BJ (cell line): ENCODE measurements around the gene DACT2. TPM values are rescaled to one million over a fixed set of nuclear protein-coding genes. Genes with fewer than 3 reads are reported as not detected.

ENCODE experiments used
- CTCF ChIA-PET: fragments of 350-600 bp; formaldehyde crosslinking; extraction: SDS; loops from one replicate; lab custom pipeline; 2021; ENCODE audit warnings: antibody characterized with exemption, inconsistent platforms; lab: Yijun Ruan, JAX
- POLR2A ChIA-PET: fragments of 300-600 bp; sonication (Branson Sonifier 250); formaldehyde crosslinking; extraction: SDS; loops from one replicate; lab custom pipeline; 2021; ENCODE audit warnings: antibody characterized with exemption; lab: Charles Lee
- DNase-seq: peaks from one replicate; pipeline ENCODE4 v3.0.0-alpha.2; 2011; ENCODE audit warnings: low read depth
- H3K27me3 ChIP-seq: 2 replicates; pipeline ENCODE4 v1.6.0; 2011; ENCODE audit warnings: low read length; ENCODE audit not compliant: control insufficient read depth, insufficient read depth
- H3K36me3 ChIP-seq: 2 replicates; pipeline ENCODE4 v1.5.1; 2011; ENCODE audit warnings: low read length; ENCODE audit not compliant: control insufficient read depth, insufficient read depth
- H3K4me3 ChIP-seq: 2 replicates; pipeline ENCODE4 v1.5.1; 2011; ENCODE audit warnings: low read depth, mild to moderate bottlenecking, control low read depth, low read length
- polyA plus RNA-seq: library from polyadenylated mRNA; depleted of rRNA; stranded (reverse); fragments of >200 nt; gene quantifications from 2 replicates; pipeline ENCODE4 v1.2.3, GENCODE V29; 2011
- TF ChIP-seq, protein P1 (sequence below): IDR thresholded peaks from 2 replicates; pipeline ENCODE4 v1.5.1; 2011; ENCODE audit warnings: low read depth, mild to moderate bottlenecking, control low read depth, inconsistent platforms, low read length, moderate library complexity; ENCODE audit not compliant: insufficient read depth

DACT2 gene
- polyA plus RNA-seq, 1 experiment = not detected

DNA sequence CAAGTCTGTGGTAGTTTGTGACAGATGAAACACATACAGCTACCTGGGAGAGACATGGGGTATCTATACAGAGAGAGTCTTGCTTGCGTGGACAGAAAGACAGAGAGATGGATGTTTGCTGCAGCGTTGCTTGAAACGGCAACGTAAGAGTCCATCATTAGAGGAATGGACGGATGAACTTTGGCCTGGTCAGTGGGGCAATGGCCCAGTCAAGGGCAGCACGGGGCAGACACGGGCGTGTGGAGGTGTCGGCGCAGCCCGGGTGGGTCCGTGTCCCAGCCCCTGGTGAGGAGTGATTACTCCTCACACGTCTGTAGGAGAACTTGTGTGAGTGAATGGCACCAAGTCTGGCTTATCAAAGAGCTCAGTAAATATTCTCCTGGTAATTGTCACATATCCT lies 21.9 kb downstream of the DACT2 start:
- CTCF ChIA-PET = no interaction called here
- Histone ChIP-seq H3K36me3 (no peaks in the 10 kb centered on the region), H3K4me3 (no peak overlapping the region), H3K27me3 (no peaks in the 10 kb centered on the region)
- POLR2A ChIA-PET = no interaction called here
- TF ChIP-seq, protein P1, sequence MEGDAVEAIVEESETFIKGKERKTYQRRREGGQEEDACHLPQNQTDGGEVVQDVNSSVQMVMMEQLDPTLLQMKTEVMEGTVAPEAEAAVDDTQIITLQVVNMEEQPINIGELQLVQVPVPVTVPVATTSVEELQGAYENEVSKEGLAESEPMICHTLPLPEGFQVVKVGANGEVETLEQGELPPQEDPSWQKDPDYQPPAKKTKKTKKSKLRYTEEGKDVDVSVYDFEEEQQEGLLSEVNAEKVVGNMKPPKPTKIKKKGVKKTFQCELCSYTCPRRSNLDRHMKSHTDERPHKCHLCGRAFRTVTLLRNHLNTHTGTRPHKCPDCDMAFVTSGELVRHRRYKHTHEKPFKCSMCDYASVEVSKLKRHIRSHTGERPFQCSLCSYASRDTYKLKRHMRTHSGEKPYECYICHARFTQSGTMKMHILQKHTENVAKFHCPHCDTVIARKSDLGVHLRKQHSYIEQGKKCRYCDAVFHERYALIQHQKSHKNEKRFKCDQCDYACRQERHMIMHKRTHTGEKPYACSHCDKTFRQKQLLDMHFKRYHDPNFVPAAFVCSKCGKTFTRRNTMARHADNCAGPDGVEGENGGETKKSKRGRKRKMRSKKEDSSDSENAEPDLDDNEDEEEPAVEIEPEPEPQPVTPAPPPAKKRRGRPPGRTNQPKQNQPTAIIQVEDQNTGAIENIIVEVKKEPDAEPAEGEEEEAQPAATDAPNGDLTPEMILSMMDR = no peak
- no peak for DNase-seq

DNA sequence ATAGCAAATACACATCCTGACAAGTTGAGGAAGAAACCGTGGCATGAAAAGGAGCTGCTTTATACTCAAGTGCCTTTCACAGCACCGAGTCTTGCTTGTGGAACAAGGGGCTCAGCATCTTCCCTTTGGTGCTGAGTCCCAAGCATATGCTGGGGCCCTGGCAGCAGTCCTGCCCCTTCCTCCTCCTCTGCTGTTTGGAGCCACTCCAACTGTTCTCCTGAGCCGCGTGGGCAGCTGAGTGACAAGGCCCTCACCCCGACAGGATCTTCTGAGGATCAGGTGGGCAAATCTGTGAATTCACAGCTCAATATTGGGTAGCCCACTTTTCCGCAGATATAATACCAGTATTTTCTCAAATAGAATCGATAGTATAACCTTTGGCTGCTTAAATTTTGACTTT lies 24.7 kb downstream of the DACT2 start:
- ChIA-PET CTCF (no interaction called here), POLR2A (no interaction called here)
- H3K36me3 ChIP-seq = no peaks in the 10 kb centered on the region
- H3K27me3 ChIP-seq = no peaks in the 10 kb centered on the region
- no peak for DNase-seq
- TF ChIP-seq, protein P1 = no peak
- no peak overlapping the region for H3K4me3 ChIP-seq

DNA sequence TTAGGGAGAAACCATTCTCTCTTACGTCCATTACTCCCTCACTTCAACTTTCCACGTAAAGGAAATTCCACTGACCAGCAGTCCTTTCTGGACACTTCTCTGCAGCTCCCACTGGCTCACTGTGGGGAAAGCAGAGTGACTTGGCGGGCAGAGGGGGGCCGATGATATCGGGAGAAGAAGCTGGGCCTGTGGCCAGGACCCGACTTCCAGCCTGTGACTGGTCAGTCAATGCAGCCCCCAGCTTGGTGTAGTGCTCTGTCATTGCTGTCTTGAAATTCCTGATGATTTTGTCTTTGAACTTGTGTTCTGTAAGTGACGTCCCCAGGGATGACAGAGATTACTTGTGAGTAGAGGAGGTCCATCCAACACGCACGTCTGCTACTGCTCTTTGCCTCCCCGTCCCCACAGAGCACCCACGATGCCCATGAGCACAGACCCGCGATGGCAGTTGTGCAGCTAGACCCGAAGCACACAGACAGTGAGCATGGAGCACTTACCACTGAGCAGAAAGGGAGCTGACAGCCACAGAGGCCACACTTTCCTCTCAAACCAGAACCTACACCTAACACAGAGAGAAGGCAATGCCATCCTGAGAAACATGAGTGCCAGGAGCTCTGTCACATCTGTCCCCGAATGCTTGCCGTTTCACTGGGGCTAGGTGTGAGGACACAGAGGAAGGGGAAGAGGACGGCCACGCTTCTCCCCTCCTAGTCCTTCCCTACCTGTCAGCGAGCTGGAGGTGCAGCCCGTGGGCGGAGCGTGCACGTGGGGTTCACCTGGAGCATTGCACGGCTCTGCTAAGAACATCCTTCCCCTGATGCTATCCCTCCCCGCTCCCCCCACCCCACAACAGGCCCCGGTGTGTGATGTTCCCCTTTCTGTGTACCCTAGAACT lies 25.7 kb downstream of the DACT2 start:
- DNase-seq = no peak
- ChIA-PET CTCF (no interaction called here), POLR2A (no interaction called here)
- no peaks in the 10 kb centered on the region for H3K27me3 ChIP-seq
- no peaks in the 10 kb centered on the region for H3K36me3 ChIP-seq
- no peak overlapping the region for H3K4me3 ChIP-seq
- TF ChIP-seq, protein P1 = no peak

DNA sequence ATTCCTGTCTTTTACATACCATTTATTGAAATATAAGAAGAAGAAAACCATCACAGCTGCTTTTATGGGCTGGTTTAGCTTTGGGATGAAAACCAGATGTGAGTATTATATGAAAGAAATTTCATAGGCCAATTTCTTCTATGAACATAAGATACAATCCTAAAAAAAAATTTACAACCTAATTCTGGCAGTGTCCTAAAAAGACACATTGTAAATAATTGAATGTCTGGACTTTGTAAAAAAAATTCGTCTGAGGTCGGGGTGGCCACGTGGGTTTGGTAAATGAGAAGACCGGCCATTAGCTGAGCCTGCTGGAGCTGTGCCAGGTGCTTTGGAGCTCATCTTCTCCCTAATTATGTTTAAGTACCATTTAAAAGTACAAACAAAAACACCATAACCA lies 26.8 kb downstream of the DACT2 start:
- CTCF ChIA-PET = no interaction called here
- Histone ChIP-seq H3K27me3 (no peaks in the 10 kb centered on the region), H3K36me3 (no peaks in the 10 kb centered on the region), H3K4me3 (no peak overlapping the region)
- TF ChIP-seq, protein P1 = no peak
- DNase-seq = no peak
- POLR2A ChIA-PET = no interaction called here

DNA sequence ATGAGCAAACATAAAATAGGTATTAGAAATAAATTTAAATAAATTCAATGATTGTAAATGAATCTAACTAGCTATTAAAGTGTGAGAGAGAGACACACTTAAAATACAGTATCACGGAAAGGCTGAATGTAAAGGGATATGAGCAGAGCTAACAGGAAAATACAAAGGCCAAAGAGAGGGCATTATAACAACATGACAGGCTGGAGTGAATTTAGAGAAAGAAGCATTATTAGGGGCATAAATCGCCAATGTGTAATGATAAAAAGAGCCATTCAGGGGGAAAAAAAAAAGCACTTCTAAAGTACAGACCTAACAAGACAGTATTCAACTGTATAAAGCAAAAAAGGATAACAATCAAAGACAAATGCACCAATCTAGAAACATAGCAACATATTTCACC lies 28.1 kb downstream of the DACT2 start:
- Histone ChIP-seq H3K4me3 (no peak overlapping the region), H3K27me3 (no peaks in the 10 kb centered on the region), H3K36me3 (no peaks in the 10 kb centered on the region)
- no peak for DNase-seq
- CTCF ChIA-PET = no interaction called here
- TF ChIP-seq, protein P1 = no peak
- POLR2A ChIA-PET = no interaction called here
